ENCODE results near the gene IMP4.
"Not testable (repeated sequence)": the region's sequence is repeated elsewhere in the genome, so short reads cannot be mapped to it uniquely, and the experiment has no call there.

The IMP4 gene

GRCh38 chr2:130327703-130328527 is 14.8 kb upstream of the IMP4 start:
- TF ChIP-seq CTCF (conservative IDR thresholded peaks at IDR 0.05) (no peak), ZFX (IDR thresholded peaks at IDR 0.05) (no peak)
- H3K27ac ChIP-seq: no peak overlapping the region

GRCh38 chr2:130328710-130329109 is 14.0 kb upstream of the IMP4 start:
- TF ChIP-seq CTCF (conservative IDR thresholded peaks at IDR 0.05) (no peak), ZFX (IDR thresholded peaks at IDR 0.05) (no peak)
- no peak overlapping the region for H3K27ac ChIP-seq

GRCh38 chr2:130332271-130333073 is 10.2 kb upstream of the IMP4 start:
- H3K27ac ChIP-seq: no peak overlapping the region
- TF ChIP-seq CTCF (conservative IDR thresholded peaks at IDR 0.05) (peak; percentile 94), ZFX (IDR thresholded peaks at IDR 0.05) (no peak)

GRCh38 chr2:130333253-130333652 is 9.4 kb upstream of the IMP4 start:
- H3K27ac ChIP-seq: not testable (repeated sequence)

GRCh38 chr2:130334026-130334425 is 8.7 kb upstream of the IMP4 start:
- no peak overlapping the region for H3K27ac ChIP-seq
- TF ChIP-seq ZFX (IDR thresholded peaks at IDR 0.05) (no peak), CTCF (conservative IDR thresholded peaks at IDR 0.05) (no peak)

GRCh38 chr2:130335226-130335625 is 7.5 kb upstream of the IMP4 start:
- TF ChIP-seq CTCF (conservative IDR thresholded peaks at IDR 0.05): no peak
- TF ChIP-seq ZFX (IDR thresholded peaks at IDR 0.05): no peak
- no peak overlapping the region for H3K27ac ChIP-seq

- no peak overlapping the region for H3K27ac ChIP-seq
- TF ChIP-seq ZFX (IDR thresholded peaks at IDR 0.05) (no peak), CTCF (conservative IDR thresholded peaks at IDR 0.05) (no peak)
Observed at GRCh38 chr2:130336150-130336876, 6.4 kb upstream of the IMP4 start.

All from C4-2B (cell line).